Stimulated activated CD4-positive, alpha-beta T cell treated with anti-CD3 and anti-CD28 coated beads, Interleukin-4, amount 100 ng/mL, for 24 hours (primary cell): Measurements from ENCODE around the gene MTUS2.

Experiments used
- DNase-seq: peaks from one replicate; pipeline ENCODE4 v3.0.0-alpha.2; 2020

Gene MTUS2

GRCh38 chr13:29513981-29514719 lies 694.0 kb downstream of the MTUS2 start:
- no peak for DNase-seq

- no peak for DNase-seq
These were observed 694.7 kb downstream of the MTUS2 start for GRCh38 chr13:29514720-29515310.

DNA sequence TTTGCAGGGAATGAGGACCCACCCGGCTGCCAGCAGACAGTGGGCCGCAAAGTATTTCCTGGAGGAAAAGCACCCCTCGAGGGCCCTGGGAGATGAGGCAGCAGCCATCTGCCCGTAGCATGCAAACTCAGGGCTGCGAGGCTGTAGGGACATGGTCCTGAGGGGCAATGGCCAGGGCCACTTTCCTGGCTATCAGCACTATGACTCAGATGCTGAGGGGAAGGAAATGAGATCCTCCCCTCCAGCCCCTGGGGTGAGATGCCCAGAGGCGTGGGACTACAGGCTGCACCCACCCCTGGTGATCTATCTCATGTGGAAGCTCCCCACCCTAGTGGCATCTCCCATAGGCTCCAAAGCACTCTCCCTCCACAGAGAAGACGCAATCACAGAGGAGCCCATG lies 695.2 kb downstream of the MTUS2 start:
- no peak for DNase-seq

DNA sequence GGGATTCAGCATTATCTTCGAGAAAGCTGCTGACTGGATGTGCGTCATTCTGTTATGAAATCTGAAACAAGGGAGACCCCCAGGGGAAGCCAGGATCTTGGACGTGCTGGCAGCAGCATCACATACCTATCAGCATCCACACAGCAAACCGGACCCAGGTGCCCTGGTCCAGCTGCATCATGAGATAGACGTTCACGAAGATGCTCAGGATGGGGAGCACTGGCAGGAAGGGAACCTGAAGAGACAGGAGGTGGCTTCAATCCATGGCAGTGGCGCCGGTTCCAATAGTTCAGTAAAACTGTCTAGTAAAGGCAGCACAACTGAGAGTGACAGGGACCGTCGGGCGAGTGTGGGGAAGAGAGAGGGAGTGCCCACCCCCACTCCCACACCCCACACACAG lies 695.9 kb downstream of the MTUS2 start:
- no peak for DNase-seq

DNA sequence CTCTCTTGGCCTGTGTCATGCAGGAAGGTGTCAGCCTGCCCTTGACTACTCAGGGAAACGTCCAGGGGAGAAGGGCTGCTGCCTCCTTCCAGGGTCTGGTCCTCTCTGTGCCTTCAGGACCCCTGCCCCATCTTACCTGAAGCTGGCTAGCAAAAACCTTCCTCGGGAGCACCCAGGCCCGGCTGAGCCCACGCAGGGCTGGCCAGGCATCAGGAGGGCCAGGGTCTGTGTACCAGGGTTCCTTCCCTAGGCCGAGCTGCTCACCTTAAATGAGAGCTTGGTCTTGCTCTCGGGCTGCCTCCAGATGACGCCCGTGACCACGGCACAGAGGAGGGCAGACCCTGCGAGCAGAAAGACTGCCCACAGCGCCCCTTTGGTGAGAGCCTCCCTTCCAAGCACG lies 696.7 kb downstream of the MTUS2 start:
- DNase-seq: no peak

DNA sequence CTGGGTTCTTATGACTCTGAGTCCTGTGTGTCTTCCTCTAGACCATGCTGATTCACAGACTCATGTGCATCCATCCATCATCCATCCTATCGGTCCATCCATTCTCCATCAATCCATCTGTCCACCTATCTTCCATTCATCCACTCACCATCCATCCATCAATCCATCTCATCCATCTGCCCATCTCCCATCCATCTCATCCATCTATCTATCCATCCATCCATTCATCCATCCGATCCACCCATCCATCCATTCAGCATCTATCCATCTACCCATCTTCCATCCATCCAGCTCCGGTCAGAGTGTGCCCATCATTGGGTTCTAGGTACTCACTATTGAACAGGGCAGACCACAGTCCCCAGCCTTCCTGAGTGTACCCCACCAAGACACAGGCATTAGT lies 699.8 kb downstream of the MTUS2 start:
- DNase-seq: no peak

- DNase-seq: no peak
These were observed 700.5 kb downstream of the MTUS2 start for GRCh38 chr13:29520671-29521070.

GRCh38 chr13:29521336-29521735 lies 701.2 kb downstream of the MTUS2 start:
- DNase-seq: no peak

DNA sequence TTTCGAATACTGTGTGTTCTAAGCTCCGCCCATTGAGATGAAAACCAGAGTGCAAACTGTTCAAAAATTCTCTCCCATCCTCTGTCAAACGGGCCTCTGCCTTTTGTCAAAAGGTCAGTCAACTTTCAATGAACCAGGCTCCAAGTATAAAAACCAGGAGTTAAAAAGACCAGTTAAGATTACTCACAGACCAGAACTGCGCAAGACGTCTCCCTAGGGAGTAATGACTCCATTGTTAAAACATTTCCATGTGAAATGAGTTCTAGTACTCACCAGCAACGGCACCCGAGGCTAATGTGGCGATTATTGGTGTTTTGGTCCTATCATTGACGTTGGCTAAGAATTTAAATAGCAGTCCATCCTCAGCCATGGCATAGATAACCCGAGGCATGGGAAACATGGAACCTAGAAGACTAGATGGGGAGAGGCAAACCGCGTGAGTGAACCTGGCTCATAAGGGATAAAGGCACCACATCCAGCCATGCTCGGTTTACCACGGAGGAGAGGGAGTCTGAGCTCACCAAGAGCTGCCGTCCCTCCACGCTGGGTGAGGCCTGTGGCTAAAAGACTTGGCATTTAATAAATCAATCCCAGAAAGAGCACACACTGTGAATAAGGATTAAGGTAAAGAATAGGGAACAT lies 702.0 kb downstream of the MTUS2 start:
- DNase-seq: no peak

DNA sequence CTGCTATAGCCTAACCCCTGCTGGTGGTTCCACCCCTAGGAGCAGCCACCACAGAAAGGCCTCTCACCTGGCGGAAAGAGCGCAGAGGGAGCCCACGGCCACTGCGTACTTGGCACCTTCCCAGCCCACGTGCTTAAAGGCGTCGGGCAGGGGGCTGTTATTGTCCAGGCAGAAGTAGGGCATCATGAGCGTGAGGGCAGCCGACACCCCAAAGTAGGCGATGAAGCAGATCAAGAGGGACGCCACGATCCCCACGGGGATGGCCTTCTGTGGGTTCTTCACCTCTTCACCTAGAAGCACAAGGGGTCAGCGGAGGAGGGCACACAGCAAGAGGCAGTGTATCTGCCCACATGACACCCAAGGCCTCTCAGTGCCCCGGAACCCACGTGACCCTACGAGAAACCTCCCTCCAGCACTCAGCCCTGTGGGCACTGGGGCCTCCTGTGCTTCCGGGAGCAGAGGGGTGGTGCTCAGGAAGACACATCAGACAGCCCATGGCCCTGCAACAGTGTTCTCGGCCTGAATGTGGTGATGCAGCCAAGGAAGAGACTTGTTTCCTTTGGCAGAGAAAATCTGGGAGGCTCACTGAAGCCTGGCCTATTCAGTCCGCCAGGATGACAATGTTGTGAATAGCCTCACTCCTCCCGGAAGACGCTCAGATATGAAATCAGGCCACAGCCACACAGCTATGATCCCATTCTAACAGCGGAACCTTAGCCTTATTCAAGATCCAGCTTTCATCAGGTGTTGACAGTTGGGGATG lies 703.2 kb downstream of the MTUS2 start:
- DNase-seq: no peak

- DNase-seq: no peak
These were observed 704.0 kb downstream of the MTUS2 start for GRCh38 chr13:29524176-29524575.

DNA sequence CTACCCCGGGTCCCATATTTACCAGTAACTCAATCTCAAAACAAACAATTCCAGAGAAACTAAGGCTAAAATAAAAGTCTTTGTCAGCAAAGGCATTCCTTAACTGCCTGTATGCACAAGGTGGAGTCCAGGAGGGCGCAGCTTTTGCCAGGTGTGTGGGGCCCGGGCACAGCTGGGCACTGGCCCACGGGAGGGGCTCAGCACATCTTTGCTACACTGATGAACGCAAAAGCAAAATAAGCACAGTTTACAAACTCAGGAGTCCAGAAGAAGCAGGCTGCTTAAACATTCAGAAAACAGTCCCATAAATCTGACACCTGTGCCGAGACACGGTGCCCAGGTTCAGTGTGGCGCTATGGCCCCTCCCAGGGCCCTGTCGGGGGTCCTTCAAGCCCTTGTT lies 704.5 kb downstream of the MTUS2 start:
- no peak for DNase-seq

DNA sequence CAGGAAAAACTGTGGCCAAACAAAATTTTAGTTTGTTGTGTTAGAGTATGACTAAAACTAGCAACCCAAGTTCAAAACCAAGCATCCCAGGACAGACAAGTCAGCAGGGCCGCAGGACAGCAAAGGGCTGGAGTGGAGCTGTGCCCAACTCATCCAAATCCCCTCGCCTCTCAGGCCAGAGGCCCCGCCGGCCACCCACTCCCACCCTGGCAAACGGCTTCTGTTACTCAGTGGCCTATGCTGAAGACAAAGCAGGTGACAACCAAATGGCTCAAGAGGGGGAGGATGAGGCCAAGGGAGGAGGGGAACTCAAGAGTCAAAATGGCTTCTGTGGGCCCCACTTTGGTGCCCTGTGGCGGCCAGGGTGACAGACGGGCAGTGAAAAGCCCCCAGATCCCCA lies 705.6 kb downstream of the MTUS2 start:
- no peak for DNase-seq

- no peak for DNase-seq
These were observed 706.6 kb downstream of the MTUS2 start for GRCh38 chr13:29526741-29527140.

DNA sequence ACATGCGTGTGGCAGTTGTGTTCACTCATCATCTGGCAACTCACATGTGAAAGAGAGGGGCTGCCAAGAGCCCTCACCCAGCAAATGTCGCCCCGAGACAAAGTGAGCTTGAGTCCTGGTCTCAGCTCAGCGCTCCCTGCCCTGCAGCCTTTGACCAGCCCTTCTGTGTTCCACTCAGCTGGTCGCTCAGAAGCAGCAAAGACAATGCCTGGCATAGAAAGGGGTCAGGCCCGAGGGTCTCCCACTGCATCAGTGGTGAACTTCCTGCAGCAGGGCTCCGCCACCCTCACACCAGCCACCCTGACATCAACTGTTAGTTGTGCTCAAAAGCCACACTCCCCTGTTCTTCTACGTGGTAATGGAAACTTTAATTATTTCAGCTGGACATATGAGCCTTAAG lies 707.4 kb downstream of the MTUS2 start:
- DNase-seq: no peak

DNA sequence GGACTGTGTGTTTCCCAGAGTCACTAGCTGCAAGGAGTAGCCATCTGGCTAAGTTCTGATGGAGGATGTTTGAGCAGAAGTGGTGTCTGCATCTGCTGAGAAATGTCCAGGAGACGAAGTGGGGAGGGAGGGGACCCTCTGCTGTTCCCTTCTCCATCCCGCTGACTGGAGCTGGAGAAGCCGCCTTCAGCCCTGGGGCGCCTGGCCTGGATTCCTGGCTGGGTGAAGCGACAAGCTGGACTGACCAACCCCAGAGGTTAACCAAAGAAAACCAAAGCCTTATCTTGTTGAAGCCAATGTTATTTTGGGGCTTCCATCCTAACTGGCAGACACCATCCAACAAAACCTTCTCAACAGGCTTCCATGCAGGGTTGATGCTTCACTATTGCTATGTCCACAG lies 707.8 kb downstream of the MTUS2 start:
- no peak for DNase-seq

GRCh38 chr13:29529754-29530153 lies 709.6 kb downstream of the MTUS2 start:
- no peak for DNase-seq

- DNase-seq: no peak
These were observed 710.8 kb downstream of the MTUS2 start for GRCh38 chr13:29530901-29531300.

- no peak for DNase-seq
These were observed 712.0 kb downstream of the MTUS2 start for GRCh38 chr13:29532116-29532515.

DNA sequence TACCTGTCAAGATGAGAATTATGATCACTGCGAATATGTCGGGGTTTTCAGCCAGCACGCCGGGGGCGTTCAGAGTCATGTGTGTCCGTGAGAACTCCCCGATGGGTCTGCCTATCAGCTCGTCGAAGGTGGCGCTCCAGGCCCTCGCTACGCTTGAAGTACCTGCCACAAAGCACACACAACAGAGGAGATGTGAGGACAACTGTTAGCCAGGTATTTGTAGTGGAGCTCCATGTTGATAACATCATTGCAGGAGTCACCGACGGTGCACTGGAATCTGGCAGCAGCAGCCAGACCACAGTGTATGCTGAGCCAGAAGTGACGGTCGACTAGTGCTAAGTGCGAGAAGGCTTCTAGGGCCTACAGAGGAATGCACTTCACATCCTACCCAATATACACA lies 712.7 kb downstream of the MTUS2 start:
- no peak for DNase-seq

- no peak for DNase-seq
These were observed 713.9 kb downstream of the MTUS2 start for GRCh38 chr13:29534083-29534482.

DNA sequence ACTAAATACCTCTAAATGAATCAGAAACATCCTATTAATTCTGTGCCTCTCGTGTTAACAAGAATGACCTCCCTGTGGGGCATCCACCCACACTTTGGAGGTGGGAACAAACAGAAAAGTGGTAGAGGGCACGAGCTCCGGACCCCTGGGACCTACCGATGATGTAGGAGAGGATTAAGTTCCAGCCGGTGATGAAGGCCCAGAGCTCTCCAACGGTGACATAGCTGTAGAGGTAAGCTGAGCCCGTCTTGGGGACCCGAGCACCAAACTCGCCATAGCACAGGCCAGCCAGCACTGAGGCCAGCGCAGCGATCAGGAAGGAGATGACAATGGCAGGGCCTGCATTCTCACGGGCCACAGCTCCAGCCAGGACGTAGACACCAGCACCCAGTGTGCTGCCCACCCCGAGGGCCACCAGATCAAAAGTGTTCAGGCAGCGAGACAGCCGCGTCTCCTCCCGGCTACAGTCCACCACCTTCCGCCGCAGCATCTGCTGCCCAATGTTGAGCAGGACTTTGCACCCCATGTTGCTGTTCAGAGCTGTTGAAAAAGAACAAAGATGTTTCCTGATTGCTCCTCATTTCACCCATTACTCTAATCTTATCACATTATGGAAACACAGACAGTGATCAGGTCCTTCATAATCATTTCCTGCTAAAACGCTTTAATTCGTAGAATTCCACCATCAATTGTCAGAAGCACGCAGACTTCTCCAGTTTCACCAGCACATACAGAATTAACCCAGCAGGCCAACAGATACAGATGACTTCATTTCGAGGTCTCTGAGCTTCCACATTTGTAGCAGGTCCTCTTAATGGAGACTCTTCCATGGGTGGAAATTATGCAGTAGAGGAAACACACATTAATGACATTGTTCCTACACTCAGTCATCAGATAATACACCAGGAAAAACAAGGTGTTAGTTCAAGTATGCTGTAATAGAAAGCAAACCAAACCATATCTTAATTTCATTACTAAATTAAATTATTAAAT lies 715.8 kb downstream of the MTUS2 start:
- no peak for DNase-seq
